AG04449 (cell line): ENCODE measurements around the gene NTF4.

ENCODE experiments used
- CTCF ChIA-PET: fragments of 350-600 bp; formaldehyde crosslinking; extraction: SDS; loops from one replicate; lab custom pipeline; 2021; ENCODE audit warnings: antibody characterized with exemption; lab: Yijun Ruan, JAX
- POLR2A ChIA-PET: fragments of 400-600, 350-600 bp; formaldehyde crosslinking; extraction: SDS; loops from one replicate; lab custom pipeline; 2020; ENCODE audit warnings: antibody characterized with exemption, inconsistent platforms; lab: Yijun Ruan, JAX
- DNase-seq: peaks from one replicate; pipeline ENCODE4 v3.0.0-alpha.2; 2010; ENCODE audit warnings: low read depth, low spot score
- H3K4me3 ChIP-seq: 2 replicates; pipeline ENCODE4 v1.5.1; 2011; ENCODE audit warnings: low read depth, mild to moderate bottlenecking, control low read depth, low read length
- CTCF ChIP-seq: IDR thresholded peaks from one replicate; pipeline ENCODE4 v1.5.1; 2011; ENCODE audit warnings: mild to moderate bottlenecking, moderate library complexity, low read length, control low read depth, inconsistent platforms; ENCODE audit not compliant: insufficient read depth; ENCODE audit errors: missing control alignments

The NTF4 gene, protein sequence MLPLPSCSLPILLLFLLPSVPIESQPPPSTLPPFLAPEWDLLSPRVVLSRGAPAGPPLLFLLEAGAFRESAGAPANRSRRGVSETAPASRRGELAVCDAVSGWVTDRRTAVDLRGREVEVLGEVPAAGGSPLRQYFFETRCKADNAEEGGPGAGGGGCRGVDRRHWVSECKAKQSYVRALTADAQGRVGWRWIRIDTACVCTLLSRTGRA

GRCh38 chr19:49064768-49065611, at the start of gene NTF4:
Gene NTF4 (minus strand): TSS chr19:49064818. CDS start chr19:49061997, 2,821 bp downstream.
- no peak for DNase-seq
- H3K4me3 ChIP-seq = peak within 1 kb of the TSS; percentile 43
- ChIA-PET POLR2A (interaction anchor here (1.4 kb wide), 1 partner anchor 9 kb away, joined by 5 read pairs; no protein-coding TSS in a partner anchor), CTCF (interaction anchor here (1.2 to 1.6 kb wide), 3 partner anchors 9 to 66 kb away, joined by 3 to 9 read pairs (median 7); no protein-coding TSS in a partner anchor)
- no peak for TF ChIP-seq CTCF

- CTCF ChIA-PET = interaction anchor here (0.6 to 5.3 kb wide), 23 partner anchors 8 to 121 kb away, joined by 3 to 58 read pairs (median 3); partner anchors contain the start of genes GYS1 and RUVBL2
- DNase-seq = no peak
- peak within 1 kb of the TSS; percentile 81 for H3K4me3 ChIP-seq
- POLR2A ChIA-PET = interaction anchor here (1.1 to 1.6 kb wide), 4 partner anchors 8 to 121 kb away, joined by 3 to 8 read pairs (median 4); partner anchors contain the start of genes GYS1 and RUVBL2
- TF ChIP-seq CTCF = peak; percentile 48
These were observed 49.4 kb upstream of the NTF4 start, which contains the start of gene LIN7B for GRCh38 chr19:49113762-49114629. Gene LIN7B (plus strand): TSS chr19:49114370. CDS start chr19:49114405, 35 bp downstream.

DNA sequence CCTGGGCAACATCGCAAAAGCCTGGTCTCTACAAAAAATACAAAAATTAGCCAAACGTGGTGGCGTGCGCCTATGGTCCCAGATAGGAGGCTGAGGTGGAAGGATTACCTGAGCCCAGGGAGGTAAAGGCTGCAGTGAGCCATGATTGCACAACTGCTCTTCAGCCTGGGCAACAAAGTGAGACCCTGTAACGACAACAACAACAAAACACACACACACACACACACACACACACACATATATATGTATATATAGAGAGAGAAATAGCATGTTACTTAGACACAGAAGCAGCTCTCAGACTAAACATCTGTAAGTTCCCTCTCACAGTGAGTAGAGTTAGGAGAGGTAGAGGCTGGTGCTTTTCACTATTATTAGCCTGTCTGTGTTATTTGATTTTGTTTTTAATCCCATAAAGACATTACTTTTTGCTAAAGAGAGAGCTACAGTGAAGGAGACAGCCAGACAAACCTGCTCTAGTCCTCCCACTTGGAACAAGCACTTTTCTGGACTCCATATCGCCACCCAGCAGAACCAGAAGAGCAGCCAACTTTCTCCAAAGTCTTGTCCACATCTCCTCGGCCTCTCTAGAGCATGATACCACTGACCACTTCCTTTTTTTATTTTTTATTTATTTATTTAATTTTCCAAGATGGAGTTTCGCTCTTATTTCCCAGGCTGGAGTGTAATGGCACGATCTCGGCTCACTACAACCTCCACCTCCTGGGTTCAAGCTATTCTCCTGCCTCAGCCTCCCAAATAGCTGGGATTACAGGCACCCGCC, 46.8 kb upstream of the NTF4 start:
- DNase-seq = no peak
- POLR2A ChIA-PET = no interaction called here
- CTCF ChIA-PET = interaction anchor here (1.1 to 4.6 kb wide), 6 partner anchors 12 to 114 kb away, joined by 3 to 62 read pairs (median 5); no protein-coding TSS in a partner anchor

GRCh38 chr19:49110567-49110966, 45.9 kb upstream of the NTF4 start:
- ChIA-PET CTCF (interaction anchor here (1.1 to 4.6 kb wide), 4 partner anchors 11 to 115 kb away, joined by 3 to 62 read pairs (median 6); no protein-coding TSS in a partner anchor), POLR2A (no interaction called here)
- peak; percentile 12 for DNase-seq
- no peak for TF ChIP-seq CTCF
- H3K4me3 ChIP-seq = no peak overlapping the region

More for the DNA sequence above, 46.8 kb upstream of the NTF4 start:
- no peak for TF ChIP-seq CTCF
- no peak overlapping the region for H3K4me3 ChIP-seq

DNA sequence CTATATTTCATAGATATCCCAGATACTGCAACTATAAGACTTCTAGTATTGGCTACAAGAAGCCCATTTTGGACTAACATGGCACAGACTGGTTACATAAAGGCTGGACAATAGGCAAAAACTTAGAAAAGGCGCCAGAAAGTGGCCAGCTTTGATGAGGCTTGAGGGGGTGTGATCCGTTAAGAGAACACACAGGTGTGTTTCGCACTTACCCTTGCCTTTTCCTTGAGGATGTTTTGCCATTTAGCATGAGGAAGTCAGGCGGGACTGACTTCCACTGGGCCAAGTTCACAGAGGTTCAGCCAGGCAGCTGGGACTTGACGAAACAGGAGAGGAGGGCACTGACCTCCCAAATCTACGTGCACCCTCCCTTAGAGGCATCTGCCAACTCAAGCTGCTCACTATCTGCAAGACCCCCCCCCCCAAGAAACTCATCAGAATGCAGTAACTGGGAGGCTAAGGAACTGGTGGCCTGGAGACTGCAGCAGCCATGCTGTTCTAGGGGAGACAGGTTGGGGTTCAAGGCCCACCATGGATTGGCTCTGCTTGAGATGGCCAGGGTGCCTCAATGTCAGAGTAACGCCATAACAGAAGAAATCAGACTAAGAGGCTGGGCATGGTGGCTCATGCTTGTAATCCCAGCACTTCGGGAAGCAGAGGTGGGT, 45.1 kb upstream of the NTF4 start:
- no peak for TF ChIP-seq CTCF
- POLR2A ChIA-PET = interaction anchor here (0.7 kb wide), 1 partner anchor 39 kb away, joined by 3 read pairs; no protein-coding TSS in a partner anchor
- H3K4me3 ChIP-seq = no peak overlapping the region
- CTCF ChIA-PET = interaction anchor here (1.3 to 4.6 kb wide), 5 partner anchors 11 to 89 kb away, joined by 3 to 62 read pairs (median 6); no protein-coding TSS in a partner anchor
- DNase-seq = no peak
